Activated B cell treated with CpG ODN at 0.5 μM for 24 hours (primary cell): Measurements from ENCODE around the gene METTL24. TPM values are rescaled to one million over a fixed set of nuclear protein-coding genes. Genes with fewer than 3 reads are reported as not detected.
"Not testable (repeated sequence)": the region's sequence is repeated elsewhere in the genome, so short reads cannot be mapped to it uniquely, and the experiment has no call there.

ENCODE experiments used
- ATAC-seq: fragments of 200-7000 bp; cut with Tn5 transposase; one replicate; pipeline ENCODE4 v1.10.0; 2021; ENCODE audit warnings: low read depth, mild to moderate bottlenecking, moderate library complexity
- CTCF ChIA-PET: fragments of 350-600 bp; sonication (Branson Sonifier 250); formaldehyde crosslinking; loops from one replicate; lab custom pipeline; 2021; ENCODE audit warnings: antibody characterized with exemption; lab: Charles Lee
- POLR2A ChIA-PET: fragments of 350-600 bp; sonication (Branson Sonifier 250); formaldehyde crosslinking; loops from one replicate; lab custom pipeline; 2021; ENCODE audit warnings: antibody characterized with exemption; lab: Charles Lee
- DNase-seq: peaks from one replicate; pipeline ENCODE4 v3.0.0; 2022
- H3K27ac Mint-ChIP-seq: one replicate; pipeline ENCODE4 v1.8.0; 2020; ENCODE audit warnings: mixed read lengths
- H3K27me3 Mint-ChIP-seq: one replicate; pipeline ENCODE4 v1.8.0; 2021; ENCODE audit warnings: mixed read lengths
- H3K36me3 Mint-ChIP-seq: one replicate; pipeline ENCODE4 v1.8.0; 2021; ENCODE audit warnings: low read depth, mixed read lengths
- H3K4me1 Mint-ChIP-seq: one replicate; pipeline ENCODE4 v1.8.0; 2021; ENCODE audit warnings: mixed read lengths
- H3K4me3 Mint-ChIP-seq: one replicate; pipeline ENCODE4 v1.8.0; 2020; ENCODE audit warnings: mild to moderate bottlenecking, mixed read lengths
- H3K9me3 Mint-ChIP-seq: one replicate; pipeline ENCODE4 v1.8.0; 2020; ENCODE audit warnings: mixed read lengths
- CTCF ChIP-seq: fragments of 200-600 bp; IDR thresholded peaks from one replicate; pipeline ENCODE4 v1.8.0; 2022; ENCODE audit warnings: antibody characterized with exemption, mild to moderate bottlenecking
- intact Hi-C: fragments of 100-400 bp; cut with micrococcal nuclease; formaldehyde crosslinking; loops from one replicate; pipeline ENCODE4 v1.15.1; 2024
- total RNA-seq: library from RNA; stranded (reverse); gene quantifications from 2 replicates; pipeline ENCODE4 v1.2.3, GENCODE V29; 2022

The METTL24 gene
- total RNA-seq, 1 donor from 2014 or later, result not detected

DNA sequence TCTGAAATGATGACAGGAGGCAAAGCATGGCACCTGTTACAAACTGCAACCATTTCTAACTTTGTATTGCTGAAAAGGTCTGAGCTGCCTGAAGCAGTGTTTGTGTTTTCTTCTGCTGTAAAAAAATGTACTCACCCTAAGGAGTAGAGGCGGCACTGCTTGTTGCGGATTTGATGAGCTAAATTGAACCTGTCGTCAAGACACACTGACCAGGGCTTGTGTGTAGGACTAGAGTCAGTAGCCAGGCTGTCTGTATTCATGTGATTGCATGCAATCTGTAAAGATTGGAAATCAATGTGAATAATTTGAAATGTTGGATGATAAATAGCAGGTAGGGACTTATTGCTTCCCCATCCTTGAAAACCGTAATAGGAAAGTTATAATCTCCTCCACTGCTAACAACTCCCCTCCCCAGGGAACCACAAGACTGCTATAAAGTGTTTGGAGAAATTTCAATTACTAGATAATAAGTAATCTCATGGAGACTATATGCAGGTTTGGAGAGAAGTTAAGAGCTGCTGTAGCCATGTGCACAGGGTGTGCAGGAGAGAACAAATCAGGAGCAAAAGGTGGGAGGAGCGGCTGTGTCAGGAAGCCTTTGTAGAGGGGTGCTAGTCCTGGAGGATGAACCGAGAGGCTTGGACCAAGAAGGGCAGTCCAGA is 42.8 kb downstream of the METTL24 start:
- no peak for DNase-seq
- POLR2A ChIA-PET, result no interaction called here
- Mint-ChIP-seq H3K27ac (no peak overlapping the region), H3K36me3 (no peaks in the 10 kb centered on the region), H3K9me3 (peaks cover 2% of the 10 kb centered on the region), H3K4me3 (no peak overlapping the region), H3K4me1 (no peaks in the 10 kb centered on the region), H3K27me3 (peaks cover 13% of the 10 kb centered on the region)
- no peak for ATAC-seq
- intact Hi-C loops, result no loop called here
- TF ChIP-seq CTCF, result no peak
- CTCF ChIA-PET, result no interaction called here

DNA sequence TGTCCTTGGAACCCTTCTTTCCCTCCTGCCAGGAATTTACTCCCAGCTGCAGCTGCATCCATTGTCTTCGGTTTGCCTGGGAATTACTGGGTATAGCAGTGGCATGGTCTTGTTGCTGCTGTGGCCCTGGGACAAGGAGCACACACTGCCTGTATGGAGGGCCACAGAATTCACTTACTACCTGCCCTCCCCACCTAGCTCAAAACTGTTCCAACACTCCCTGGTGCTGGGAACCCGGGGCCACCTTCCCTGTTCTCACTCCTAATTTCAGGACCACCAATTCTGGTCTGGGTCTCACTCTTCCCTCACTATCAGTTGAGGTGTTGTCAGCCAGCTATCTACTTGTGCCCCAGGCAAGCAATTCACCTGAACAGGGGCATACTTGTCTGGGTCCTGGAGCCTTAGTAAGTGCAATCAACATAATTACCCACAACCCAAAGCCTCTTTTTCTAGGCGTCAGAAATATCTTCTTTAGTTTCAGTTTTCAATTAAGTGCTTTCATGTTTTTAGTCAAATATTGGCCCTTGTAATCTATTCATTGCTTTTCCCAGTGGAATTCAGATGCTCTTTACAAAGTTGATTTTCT is 47.2 kb downstream of the METTL24 start:
- Mint-ChIP-seq H3K9me3 (peaks cover 10% of the 10 kb centered on the region), H3K27me3 (peaks cover 6% of the 10 kb centered on the region), H3K4me3 (no peak overlapping the region), H3K4me1 (peaks cover 6% of the 10 kb centered on the region), H3K27ac (no peak overlapping the region), H3K36me3 (no peaks in the 10 kb centered on the region)
- intact Hi-C loops, result no loop called here
- POLR2A ChIA-PET, result no interaction called here
- TF ChIP-seq CTCF, result no peak
- ATAC-seq, result no peak
- no peak for DNase-seq
- CTCF ChIA-PET, result no interaction called here

- H3K27ac Mint-ChIP-seq, intact Hi-C loops, H3K36me3 Mint-ChIP-seq, H3K4me1 Mint-ChIP-seq, ATAC-seq, CTCF ChIA-PET, H3K27me3 Mint-ChIP-seq, POLR2A ChIA-PET, H3K9me3 Mint-ChIP-seq, DNase-seq, H3K4me3 Mint-ChIP-seq: not testable (repeated sequence)
Observed at GRCh38 chr6:110309432-110309831, 48.7 kb downstream of the METTL24 start.

- Mint-ChIP-seq H3K4me1 (peaks cover 6% of the 10 kb centered on the region), H3K4me3 (no peak overlapping the region), H3K9me3 (peaks cover 10% of the 10 kb centered on the region), H3K27ac (no peak overlapping the region), H3K27me3 (peaks cover 5% of the 10 kb centered on the region), H3K36me3 (no peaks in the 10 kb centered on the region)
- intact Hi-C loops, result no loop called here
- TF ChIP-seq CTCF, result no peak
- peak; percentile 50 for ATAC-seq
- ChIA-PET POLR2A (no interaction called here), CTCF (no interaction called here)
- DNase-seq, result no peak
Observed at GRCh38 chr6:110307368-110307767, 50.8 kb downstream of the METTL24 start.

- H3K27ac Mint-ChIP-seq, H3K9me3 Mint-ChIP-seq, H3K4me1 Mint-ChIP-seq, DNase-seq, intact Hi-C loops, H3K4me3 Mint-ChIP-seq, H3K27me3 Mint-ChIP-seq, H3K36me3 Mint-ChIP-seq, CTCF ChIA-PET, ATAC-seq, POLR2A ChIA-PET: not testable (repeated sequence)
Observed at GRCh38 chr6:110305832-110306231, 52.3 kb downstream of the METTL24 start.

- H3K4me3 Mint-ChIP-seq, H3K9me3 Mint-ChIP-seq, H3K36me3 Mint-ChIP-seq, H3K27me3 Mint-ChIP-seq, intact Hi-C loops, POLR2A ChIA-PET, DNase-seq, ATAC-seq, CTCF ChIA-PET, H3K27ac Mint-ChIP-seq, H3K4me1 Mint-ChIP-seq: not testable (repeated sequence)
Observed at GRCh38 chr6:110303692-110304091, 54.5 kb downstream of the METTL24 start.
